ENCODE results near the gene SPX. TPM values are rescaled to one million over a fixed set of nuclear protein-coding genes. Genes with fewer than 3 reads are reported as not detected.

SPX gene
- total and polyA plus RNA-seq, 2 of the 8 experiments (the other 6 are each of a cell fraction or from before 2014, with no cell fraction given): 1.2 to 1.3 TPM

GRCh38 chr12:21518451-21518850 lies 7.6 kb upstream of the SPX start:
- H2AFZ ChIP-seq (ENCODE audit: low read length): no peak overlapping the region
- peaks cover 0 to 3% of the 10 kb centered on the region in 2 experiments for H4K20me1 ChIP-seq (replicated peaks in 1 of 2; ENCODE audit: control insufficient read depth in 1 of 2, insufficient read depth in 2 of 2, low read length in 2 of 2)
- H4K5ac ChIP-seq (ENCODE audit: insufficient read length, low read depth, low read length): no peak overlapping the region
- no peak overlapping the region for H3K4ac ChIP-seq (replicated peaks; ENCODE audit: insufficient read length, low read depth, low read length)
- no peaks in the 10 kb centered on the region for H3K4me1 ChIP-seq (replicated peaks in 1 of 4; ENCODE audit: control insufficient read depth in 3 of 4, insufficient read depth in 4 of 4, low read length in 3 of 4)
- no peaks in the 10 kb centered on the region for H3K79me1 ChIP-seq (ENCODE audit: low read depth, low read length)
- H2BK120ac ChIP-seq (replicated peaks; ENCODE audit: low read depth, low read length): no peak overlapping the region
- H3K9ac ChIP-seq (replicated peaks in 1 of 4; ENCODE audit: extremely low read depth in 1 of 4, low read depth in 3 of 4, low read length in 3 of 4): no peak overlapping the region
- FAIRE-seq: no peak
- H3K9me3 ChIP-seq (ENCODE audit: insufficient read depth in 2 of 2, low read depth in 1 of 2, low read length in 1 of 2): no peaks in the 10 kb centered on the region
- H2BK20ac ChIP-seq (ENCODE audit: low read length): no peak overlapping the region
- no peak overlapping the region for H4K91ac ChIP-seq (replicated peaks; ENCODE audit: insufficient read length, low read length)
- no peak overlapping the region for H3K4me3 ChIP-seq (ENCODE audit: extremely low read depth in 1 of 4, insufficient read depth in 2 of 4, low read depth in 3 of 4, low read length in 4 of 4)
- H2BK15ac ChIP-seq (ENCODE audit: low read length): no peak overlapping the region
- TF ChIP-seq BACH1 (IDR thresholded peaks at IDR 0.05; ENCODE audit: low read length): no peak
- TF ChIP-seq CBX8 (IDR thresholded peaks at IDR 0.05; ENCODE audit: borderline replicate concordance, low read depth, low read length): no peak
- TF ChIP-seq KDM1A (IDR thresholded peaks at IDR 0.05; ENCODE audit: borderline replicate concordance, low read length): no peak
- TF ChIP-seq SP2 (IDR thresholded peaks at IDR 0.05; ENCODE audit: low read length): no peak
- TF ChIP-seq GABPA (IDR thresholded peaks at IDR 0.05; ENCODE audit: borderline replicate concordance, insufficient read depth, low read length): no peak
- no peak for TF ChIP-seq TAF7 (optimal IDR thresholded peaks at IDR 0.05; ENCODE audit: borderline replicate concordance, low read depth, low read length)
- no peak for TF ChIP-seq CTBP2 (IDR thresholded peaks at IDR 0.05; ENCODE audit: borderline replicate concordance, insufficient read depth, insufficient read length, low read length)
- no peak for TF ChIP-seq FOSL1 (IDR thresholded peaks at IDR 0.05; ENCODE audit: insufficient read depth, low read depth, low read length)
- no peak for TF ChIP-seq EGR1 (IDR thresholded peaks at IDR 0.05; ENCODE audit: borderline replicate concordance, low read depth, low read length)
- TF ChIP-seq CREB1 (IDR thresholded peaks at IDR 0.05): no peak
- no peak for TF ChIP-seq CHD2 (IDR thresholded peaks at IDR 0.05; ENCODE audit: low read length)
- TF ChIP-seq RXRA (IDR thresholded peaks at IDR 0.05; ENCODE audit: insufficient read depth, low read depth, low read length): no peak
- TF ChIP-seq SIRT6 (IDR thresholded peaks at IDR 0.05; ENCODE audit: low read length): no peak
- TF ChIP-seq SP4 (IDR thresholded peaks at IDR 0.05; ENCODE audit: low read length): no peak
- TF ChIP-seq USF2 (IDR thresholded peaks at IDR 0.05; ENCODE audit: low read length): no peak
- H2BK5ac ChIP-seq (ENCODE audit: low read depth, low read length): no peak overlapping the region
- DNase-seq (ENCODE audit: low read depth in 1 of 2, low spot score in 2 of 2): no peak
- H2BK12ac ChIP-seq (ENCODE audit: low read depth, low read length): no peak overlapping the region
- ChIA-PET CTCF (ENCODE audit: partially characterized antibody) (no interaction called here), POLR2A (ENCODE audit: partially characterized antibody) (no interaction called here)
- H3K23ac ChIP-seq (ENCODE audit: insufficient read length): no peak overlapping the region
- H3K27me3 ChIP-seq (replicated peaks in 1 of 4; ENCODE audit: control insufficient read depth in 3 of 4, extremely low read depth in 1 of 4, insufficient read depth in 3 of 4, low read length in 3 of 4): no peaks in the 10 kb centered on the region
- no peak overlapping the region for H3K27ac ChIP-seq (ENCODE audit: low read depth, low read length)
- H3K36me3 ChIP-seq (ENCODE audit: control insufficient read depth in 2 of 4, insufficient read depth in 4 of 4, low read length in 3 of 4): peaks cover 0 to 22% (median 4%) of the 10 kb centered on the region in 4 experiments; a peak in 5 of 8 replicates
- no peak overlapping the region for H3K14ac ChIP-seq (ENCODE audit: insufficient read length)
- H3K79me2 ChIP-seq (ENCODE audit: control insufficient read depth in 1 of 2, insufficient read depth in 2 of 2, low read length in 2 of 2): no peaks in the 10 kb centered on the region
- no peak overlapping the region for H3K18ac ChIP-seq (ENCODE audit: extremely low read depth, low read length)
- no peak overlapping the region for H4K8ac ChIP-seq (ENCODE audit: extremely low read depth, insufficient read depth, low read length)
- WGBS, 2 experiments (ENCODE audit: extremely low coverage in 1 of 2, insufficient coverage in 1 of 2, insufficient read length in 1 of 2, insufficient replicate concordance in 2 of 2, low coverage in 1 of 2, low lambda C conversion rate in 2 of 2, missing lambda C conversion rate in 1 of 2): 95% methylated on average over 3 of the region's 3 CpGs; no CpG with 5 or more reads in 1 of the 2 experiments
- H2AK5ac ChIP-seq (ENCODE audit: low read depth, low read length): no peak overlapping the region
- H3K4me2 ChIP-seq (ENCODE audit: insufficient read depth in 1 of 2, low read depth in 2 of 2, low read length in 2 of 2): no peak overlapping the region
- H3K23me2 ChIP-seq (ENCODE audit: low read depth, low read length): no peaks in the 10 kb centered on the region
- H3K56ac ChIP-seq (replicated peaks; ENCODE audit: insufficient read length, low read depth, low read length): no peak overlapping the region

All from H1 (cell line).